NCI-H2196 (cell line): Measurements from ENCODE around the gene BICD2.

ENCODE experiments used
- DNase-seq: peaks from one replicate; lab custom pipeline; 2025; ENCODE audit not compliant: unreplicated experiment; lab: John Stamatoyannopoulos, UW

The BICD2 gene

DNA sequence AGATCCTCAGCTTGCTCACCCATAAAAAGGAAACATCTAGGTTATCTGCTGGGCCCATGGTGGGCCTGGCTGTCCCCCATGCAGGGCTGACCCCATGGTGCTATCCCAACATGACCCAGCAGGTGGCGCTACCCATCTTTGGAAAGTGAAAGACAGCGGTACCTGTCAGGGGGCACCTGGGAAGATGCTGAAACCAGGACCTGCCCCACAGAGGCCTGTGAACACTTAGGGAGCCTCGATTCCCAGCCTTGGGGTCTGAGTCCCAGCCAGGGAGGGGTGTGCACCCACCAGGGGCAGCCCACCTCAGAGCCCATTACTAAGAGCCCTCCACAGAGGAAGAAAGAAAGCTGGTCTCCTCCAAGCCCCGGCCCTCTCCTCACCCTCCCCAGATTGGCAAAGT, 48.1 kb downstream of the BICD2 start:
- DNase-seq: peak; percentile 67

DNA sequence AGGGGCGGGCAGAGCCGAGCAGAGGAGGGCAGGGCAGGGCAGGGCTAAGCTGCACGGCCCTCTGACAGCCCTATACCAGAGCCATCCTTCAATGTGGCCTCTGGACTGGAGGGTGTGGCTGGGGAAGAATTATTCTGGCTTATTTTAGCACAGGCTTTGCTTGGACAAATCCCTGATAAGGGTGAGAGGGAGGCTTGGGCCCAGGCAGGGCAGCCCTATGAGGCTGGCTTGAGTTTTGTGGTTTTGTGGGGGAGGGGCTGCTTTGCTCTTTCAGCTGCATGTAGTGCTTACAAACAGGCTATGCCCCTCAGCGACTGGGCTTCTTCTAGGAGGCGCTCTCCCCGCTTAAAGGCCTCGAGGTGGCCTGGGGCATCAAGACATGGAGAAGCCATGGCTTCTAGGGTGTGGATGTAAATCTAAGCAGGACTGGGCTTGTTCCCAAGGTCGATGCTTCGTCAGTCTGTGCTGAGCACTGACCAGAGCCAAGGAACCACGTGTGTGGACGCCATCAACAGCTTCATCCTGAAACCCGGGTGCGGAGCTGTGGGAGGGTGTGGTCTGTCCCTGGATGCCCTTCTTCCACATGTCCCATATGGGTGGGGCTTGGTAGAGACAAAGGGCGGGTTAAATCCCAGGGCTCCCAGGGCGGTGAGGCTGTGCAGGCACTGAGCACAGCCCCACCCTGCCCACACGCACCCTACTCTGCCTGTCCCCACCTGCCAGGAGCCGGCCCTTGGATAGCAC, 49.0 kb downstream of the BICD2 start:
- no peak for DNase-seq

DNA sequence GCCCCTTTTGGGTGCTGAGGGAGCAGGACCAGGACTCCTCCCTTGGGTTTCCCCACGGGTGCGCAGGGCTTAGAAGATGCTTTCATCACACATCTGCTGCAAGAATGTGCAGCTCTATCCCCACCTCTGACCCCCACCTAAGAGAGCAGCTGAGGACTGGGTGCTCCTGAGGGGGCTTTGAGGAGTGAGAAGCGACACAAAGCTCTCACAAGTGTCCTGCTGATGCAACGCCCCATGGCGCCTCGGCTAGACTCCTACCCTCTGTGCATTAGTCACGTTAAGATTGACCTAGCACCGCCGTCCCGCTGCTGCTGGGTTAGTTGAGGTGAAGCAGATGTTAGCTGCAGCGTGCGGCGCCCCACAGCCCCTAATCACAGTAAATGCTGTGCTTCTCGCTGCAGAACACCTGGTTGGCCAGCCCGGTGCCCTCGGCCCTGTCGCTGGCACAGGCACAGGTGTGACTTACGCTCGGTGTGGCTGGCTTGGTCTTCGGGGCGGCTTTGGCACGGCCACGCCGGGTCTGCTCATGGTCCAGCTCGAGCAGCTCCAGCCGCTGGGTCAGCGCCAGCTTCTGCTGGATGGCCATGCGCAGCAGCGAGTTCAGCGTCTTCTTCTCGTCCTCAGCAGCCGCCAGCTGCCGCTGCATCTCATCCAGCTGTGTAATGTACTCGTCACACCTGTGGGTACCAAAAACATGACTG, 49.7 kb downstream of the BICD2 start:
- no peak for DNase-seq

DNA sequence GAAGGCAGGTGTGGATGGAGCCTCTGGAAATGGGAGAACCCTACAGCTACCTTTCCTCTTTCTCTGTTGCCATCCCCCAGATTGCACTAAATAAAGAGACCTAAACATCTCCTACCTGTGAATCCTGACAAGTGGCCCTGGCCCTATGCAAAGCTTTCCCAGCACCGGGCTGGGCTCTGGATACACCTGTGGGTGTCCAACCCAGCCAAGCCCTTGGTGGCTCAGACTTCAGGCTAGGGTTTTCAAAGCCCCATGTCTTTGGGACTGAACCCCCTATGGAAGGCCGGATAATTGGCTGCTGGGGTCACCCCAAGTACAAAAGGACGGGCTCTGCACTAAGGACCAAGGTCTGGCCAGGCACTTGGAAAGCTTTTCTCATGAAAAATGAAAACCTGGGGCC, 50.6 kb downstream of the BICD2 start:
- no peak for DNase-seq

DNA sequence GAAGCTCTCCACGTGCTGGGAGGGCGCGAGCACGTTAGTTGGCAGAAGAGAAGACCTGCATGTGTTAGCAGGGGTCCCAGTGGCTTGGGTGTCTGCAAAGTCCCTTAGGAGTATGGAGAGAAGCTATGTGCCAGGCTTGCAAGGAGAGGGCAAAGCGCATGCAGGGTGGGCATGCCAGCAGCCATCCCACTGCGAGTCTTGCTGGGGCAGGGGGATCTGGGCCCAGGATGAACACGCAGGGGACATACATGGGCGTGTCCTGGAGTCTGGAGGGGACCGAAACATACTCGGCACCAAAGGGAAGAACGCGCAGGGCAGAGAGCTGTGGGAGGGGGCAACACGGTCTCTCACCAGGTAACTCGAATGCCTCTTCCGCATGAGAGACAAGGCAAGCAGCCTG, 51.1 kb downstream of the BICD2 start:
- DNase-seq: no peak

DNA sequence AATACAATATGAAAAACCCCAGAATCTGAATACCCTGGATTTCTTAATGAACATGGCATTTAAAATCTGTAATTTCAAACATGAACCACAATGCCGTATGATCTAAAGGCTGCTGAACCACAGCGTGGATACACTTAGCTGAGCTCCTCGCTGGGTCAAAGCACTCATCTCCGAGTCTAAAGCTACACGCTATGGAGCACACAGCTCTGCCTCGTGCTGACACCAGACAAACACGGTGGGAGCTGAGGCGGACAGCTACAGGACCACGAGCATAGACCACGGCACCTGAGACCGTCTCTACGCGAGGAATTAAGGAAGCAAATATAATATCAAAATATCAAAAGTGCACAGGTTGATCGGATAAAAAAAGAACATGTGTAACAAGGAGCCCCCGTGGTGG, 51.9 kb downstream of the BICD2 start:
- no peak for DNase-seq

DNA sequence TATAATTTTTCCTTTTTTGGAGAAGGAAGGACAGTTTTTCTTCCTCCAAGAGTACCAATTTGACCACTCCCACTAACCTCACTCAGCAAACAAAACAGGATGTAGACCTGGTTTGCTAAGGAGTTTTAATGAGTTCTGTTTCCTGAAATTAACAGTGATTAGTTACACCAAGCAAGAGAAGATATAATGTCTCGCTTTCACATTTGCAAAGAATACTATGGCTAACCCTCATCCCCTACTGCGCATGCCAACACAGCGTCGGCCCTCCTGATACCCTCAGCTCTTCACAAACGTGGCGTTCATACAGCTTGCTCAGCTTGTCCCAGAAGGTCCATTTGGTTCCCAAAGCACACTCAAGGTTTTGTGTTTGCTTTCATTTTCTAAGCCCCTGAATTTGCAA, 52.8 kb downstream of the BICD2 start:
- no peak for DNase-seq

DNA sequence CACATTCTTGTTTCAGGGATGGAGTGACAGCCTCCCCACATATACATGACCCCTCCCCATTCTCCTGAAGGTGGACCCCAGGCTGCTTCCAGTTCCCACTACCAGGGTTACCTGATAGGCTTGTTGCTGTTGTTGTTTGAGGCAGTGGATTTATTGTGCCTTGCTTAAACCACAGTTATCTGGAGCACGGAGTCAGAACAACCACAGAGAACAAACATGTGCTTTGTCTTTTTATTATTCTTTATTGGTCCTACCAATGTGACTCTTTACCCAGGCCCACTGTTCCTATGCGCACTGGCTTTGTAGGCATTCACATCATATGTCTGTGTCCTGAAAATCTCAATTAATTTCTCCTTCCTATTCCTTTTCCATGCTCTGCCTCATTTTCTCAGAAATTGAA, 53.5 kb downstream of the BICD2 start:
- DNase-seq: no peak

DNA sequence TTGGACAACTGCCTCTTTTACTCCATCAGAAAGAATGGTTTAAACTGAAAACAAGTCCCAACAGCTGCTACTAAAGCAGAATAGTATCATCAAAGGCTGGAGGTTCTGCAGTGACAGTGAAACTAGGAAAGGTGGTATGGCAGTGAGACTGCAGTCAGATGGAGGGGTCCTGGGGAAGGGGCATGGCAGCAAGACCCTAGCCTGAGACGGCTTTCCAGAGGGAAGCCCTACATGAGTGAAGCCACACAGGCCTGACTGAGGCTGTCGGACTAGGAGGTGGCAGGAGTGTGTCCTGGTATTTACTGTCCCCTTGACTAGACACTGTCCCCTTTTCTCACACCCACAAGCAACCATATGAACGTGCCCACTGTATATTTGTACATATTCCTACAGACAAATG, 54.3 kb downstream of the BICD2 start:
- no peak for DNase-seq

DNA sequence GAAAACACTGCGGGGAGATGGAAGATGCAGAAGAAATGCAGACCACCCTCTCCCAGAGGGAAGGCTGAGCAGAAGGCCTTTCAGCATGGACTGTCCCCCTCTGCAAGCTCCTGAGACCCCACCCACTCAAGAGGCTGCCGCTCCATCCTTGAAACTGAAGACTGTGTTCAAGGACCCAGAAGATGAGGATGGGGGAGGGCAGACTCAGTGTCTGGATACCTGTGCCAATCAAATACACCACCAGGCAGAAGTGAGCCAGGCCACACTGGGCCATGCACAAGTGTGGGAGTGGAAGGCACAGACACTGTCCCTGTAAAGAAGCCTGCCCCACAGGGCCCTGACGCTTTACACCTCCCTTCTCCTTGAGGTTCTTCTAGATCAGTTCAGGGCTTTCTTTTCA, 54.7 kb downstream of the BICD2 start:
- no peak for DNase-seq

DNA sequence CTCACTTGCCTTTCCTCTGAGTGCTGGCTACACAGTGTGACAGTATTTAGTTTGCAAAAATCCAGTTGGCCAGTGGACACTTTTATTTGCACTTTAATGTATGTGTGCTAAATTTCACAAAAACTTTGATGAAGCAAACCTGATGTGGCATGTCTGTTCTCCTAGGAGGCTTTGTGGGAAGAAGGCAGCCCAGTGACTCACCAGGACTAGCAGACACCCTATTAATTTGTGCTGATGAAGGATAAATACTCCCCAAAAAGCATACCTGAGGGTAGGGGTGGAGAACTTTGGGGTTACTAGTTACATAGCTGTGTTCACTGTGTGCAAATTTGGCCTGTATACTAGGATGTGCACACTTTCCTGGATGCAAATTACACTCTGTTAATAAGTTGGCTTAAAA, 55.4 kb downstream of the BICD2 start:
- DNase-seq: no peak

DNA sequence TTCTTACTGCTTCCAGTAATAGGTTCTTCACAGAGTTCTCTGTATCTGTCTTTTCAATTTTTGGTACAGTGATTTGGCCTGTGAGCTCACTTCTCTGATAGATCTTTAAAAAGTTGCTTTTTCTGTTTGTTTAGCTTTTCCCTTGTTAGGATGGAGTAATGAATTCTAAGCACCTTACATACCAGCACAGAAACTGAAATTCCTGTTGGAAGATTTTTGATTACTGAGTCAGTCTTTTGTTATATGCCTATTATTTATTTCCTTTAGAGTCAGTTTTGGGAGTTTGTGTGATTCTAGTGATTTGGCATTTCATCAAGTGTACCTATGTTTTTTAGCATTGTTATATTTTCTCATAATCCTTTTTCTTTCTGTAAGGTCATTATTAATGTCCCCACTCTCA, 57.1 kb downstream of the BICD2 start:
- DNase-seq: no peak

DNA sequence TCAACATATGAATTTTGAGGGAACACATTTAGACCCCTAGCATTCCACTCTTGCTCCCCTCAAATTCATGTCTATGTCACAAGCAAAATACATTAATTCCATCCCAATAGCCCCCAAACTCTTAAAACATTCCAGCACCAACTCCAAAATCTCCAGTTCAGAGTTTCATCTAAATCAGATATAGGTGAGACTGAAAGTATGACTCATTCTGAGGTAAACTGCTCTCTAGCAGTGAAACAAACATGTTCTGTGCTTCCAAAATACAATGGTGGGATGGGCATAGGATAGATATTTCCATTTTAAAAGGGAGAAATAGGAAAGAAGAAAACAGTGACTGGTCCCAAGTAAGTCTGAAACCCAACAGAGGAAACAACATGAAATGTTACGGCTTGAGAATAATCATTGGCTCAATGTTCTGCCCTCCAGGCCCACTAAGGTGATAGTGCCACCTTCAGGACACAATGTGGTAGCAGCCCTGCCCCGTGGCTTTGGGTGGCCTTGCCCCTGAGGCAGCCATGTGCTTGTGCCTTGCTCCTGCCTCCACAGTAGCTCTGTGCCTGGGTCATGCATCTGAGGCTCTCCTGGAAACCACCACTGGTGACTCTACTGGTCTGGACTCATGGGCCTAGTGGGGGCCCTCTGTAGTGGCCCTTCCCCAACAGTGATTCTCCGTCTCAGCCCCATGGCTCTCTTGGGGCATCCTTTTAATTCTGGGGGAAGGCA, 58.3 kb downstream of the BICD2 start:
- DNase-seq: peak; percentile 12

DNA sequence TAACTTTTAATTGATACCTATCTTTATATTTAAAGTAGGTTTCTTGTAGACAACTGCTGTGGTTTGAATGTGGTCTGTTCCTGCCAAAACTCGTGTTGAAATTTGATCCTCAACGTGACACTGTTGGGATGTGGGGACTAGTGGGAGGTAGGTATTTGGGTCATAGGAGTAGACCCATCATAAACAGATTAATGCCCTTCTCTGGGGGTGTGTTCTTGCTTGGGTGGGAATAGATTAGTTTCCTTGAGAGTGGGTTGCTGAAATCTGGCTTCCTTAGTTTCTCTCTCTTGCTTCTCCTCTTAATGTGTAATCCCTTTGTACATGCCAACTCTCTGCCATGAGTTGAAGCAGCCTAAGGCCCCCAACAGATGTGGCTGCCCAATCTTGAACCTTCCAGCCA, 60.1 kb downstream of the BICD2 start:
- DNase-seq: no peak

DNA sequence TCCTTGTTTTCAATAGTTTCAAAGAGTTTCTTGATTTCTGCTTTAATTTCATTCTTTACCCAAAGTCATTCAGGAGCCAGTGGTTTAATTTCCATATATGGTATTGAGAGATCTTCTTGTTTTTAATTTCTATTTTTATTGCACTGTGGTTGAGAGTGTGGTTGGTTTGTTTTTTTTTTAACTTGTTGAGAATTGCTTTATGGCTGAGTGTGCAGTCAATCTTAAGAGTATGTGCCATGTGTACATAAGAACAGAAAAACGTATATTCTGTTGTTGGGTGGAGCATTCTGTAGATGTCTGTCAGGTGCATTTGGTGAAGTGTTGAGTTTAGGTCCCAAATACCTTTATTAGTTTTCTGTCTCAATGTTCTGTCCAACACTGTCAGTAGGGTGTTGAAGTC, 68.0 kb downstream of the BICD2 start:
- no peak for DNase-seq

DNA sequence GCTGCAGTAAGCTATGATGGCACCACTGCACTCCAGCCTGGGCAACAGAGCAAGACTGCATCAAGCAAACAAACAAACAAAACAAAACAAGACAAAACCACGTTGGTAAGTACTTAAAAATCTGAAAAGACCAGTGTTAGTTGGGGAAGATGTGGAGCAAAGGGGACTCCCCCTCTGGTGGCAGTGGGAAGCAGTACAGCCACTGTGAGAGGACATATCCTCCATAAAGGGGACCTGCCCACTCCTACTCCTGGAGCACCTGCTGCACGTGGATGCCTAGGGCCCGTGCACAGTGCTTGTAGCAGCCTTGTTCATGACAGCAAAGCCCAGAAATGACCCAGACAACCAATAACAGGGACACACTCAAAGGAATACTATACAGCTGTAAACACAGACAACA, 77.7 kb downstream of the BICD2 start:
- DNase-seq: no peak

DNA sequence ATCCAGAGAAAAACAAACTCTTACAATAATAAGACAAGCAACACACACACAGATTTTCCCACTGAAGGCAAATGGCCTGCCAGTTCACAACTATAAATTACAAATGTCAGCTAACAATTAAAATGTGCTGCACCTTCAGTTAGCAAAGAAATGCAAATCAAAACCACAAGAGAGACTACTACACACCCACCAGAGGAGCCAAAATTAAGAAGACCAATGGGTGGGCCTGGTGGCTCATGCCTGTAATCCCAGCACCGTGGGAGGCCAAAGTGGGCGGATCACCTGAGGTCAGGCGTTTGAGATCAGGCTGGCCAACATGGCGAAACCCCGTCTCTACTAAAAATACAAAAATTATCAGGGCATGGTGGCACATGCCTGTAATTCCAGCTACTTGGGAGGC, 79.6 kb downstream of the BICD2 start:
- no peak for DNase-seq

DNA sequence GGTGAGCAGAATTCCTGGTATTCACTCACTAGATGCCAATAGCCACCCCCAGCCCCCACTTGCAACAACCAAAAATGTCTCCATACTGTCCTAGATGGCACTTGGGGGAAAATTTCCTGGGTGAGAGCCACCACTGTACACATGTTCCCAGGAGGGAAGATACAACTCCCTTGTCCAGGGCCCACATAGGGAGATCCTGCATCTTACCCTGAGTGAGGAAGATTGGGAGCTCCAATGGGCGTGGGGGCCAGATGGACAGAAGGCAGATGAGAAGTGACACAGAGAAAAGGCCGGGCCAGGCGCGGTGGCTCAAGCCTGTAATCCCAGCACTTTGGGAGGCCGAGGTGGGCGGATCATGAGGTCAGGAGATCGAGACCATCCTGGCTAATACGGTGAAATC, 82.4 kb downstream of the BICD2 start:
- DNase-seq: no peak

DNA sequence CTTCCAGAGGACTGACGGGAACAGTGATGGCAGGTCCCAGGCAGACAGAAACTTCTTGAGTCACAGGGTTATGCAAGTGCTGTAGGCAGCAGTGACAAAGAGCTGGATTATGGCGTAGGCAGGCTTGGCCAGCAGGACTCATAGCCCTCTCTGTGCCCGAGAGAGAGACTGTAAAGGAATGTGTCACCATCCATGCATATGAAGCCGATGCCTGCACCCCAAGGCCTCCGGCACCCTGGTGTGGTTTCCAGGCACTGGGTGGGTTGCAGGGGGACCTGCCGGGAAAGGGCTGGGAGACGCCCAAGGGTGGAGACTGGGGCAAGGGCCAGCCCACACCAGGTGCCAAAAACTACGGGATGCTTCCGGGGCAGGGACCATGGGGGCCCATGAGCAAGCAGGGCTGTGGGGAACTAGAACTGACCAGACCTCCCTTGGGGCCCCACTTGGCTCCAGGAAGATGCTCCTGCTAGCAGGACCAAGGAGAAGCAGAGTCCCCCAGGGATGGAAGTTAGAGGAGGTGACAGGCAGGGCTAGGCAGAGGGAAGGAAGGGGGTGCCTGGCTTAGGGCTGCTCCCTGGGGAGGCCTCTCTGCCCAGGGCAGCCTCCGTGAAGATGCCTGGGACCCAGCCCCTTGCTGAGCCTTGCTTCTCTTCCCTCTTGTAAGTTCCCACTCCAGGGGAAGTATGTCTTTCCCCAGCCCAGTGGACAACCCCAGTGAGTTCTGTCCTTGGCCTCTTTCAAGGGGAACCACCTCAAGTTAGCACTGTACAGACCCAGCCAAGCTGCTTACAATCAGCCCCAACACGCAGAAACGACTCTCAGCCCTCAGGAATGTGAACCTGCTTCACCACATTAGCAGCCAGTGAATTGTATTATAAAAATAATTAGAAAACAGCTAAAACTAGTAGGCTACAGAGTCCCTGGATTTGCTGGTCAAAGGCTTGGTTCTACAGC, 84.2 kb downstream of the BICD2 start:
- no peak for DNase-seq

DNA sequence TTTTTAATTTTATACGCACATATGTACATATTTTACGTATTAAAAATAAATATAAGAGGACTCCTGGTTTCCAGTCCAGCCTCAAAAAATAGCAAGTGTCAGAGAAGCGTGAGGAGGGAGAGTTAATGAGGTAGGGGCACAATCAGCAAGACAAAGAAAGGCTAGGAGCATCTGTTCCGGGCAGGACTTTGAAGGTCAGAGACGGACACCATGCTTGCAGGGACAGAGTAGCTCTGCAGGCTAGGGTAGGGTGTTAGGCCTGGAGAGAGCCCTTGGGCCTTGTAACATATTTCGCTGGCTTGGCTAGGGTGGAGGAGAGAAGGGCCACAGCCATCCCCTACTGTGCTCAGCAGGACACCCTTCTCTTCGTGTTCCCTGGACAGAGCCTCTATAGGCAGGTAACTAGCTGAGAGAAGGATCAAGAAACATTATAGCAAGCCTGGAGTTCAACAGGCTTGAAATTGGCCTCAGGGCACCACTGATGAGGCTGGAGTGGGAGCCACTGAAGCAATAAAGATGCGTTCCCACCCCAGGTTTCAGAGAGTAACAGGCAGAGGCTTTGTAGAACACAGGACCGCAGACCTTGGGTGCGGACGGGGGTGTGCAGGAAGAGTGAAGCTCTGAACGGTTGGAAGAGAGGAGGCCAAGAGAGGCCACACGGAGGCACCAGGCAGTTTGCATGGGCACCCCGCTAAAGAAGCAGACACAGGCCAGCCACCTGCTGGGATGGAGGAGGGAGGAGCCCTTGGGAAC, 85.0 kb downstream of the BICD2 start:
- DNase-seq: no peak
